ENCODE data around the gene TICRR.
"Not testable (repeated sequence)": the region's sequence is repeated elsewhere in the genome, so short reads cannot be mapped to it uniquely, and the experiment has no call there.

The TICRR gene

DNA sequence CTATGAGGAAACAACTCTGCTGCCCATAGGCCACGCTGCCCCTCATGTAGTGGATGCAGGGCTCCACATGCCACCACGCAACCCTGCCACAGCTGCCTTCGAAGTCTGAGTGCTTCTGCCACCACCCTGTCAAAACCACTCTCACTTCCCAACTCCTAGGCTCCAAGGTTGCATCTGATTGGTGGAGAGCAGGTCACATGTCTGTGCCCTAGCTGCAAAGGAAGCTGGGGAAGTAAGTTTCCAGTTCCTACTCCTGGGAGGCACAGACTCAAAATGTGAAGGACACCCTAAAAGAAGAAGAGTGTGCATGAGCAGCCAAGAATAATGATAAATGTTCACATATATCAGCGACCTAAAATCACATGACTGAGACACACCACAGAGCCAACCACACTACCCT, 31.9 kb upstream of the TICRR start:
- Histone ChIP-seq H3K4me1 (ENCODE audit: control insufficient read depth in 1 of 2, insufficient read depth in 2 of 2, low read length in 2 of 2) (no peaks in the 10 kb centered on the region), H3K9ac (ENCODE audit: low read depth in 1 of 2, low read length in 2 of 2) (no peak overlapping the region), H3K27ac (ENCODE audit: low read depth, low read length) (no peak overlapping the region), H3K9me3 (ENCODE audit: control insufficient read depth in 1 of 2, low read length in 2 of 2) (no peaks in the 10 kb centered on the region), H3K4me3 (ENCODE audit: low read depth in 1 of 2, low read length in 2 of 2) (no peak overlapping the region), H3K36me3 (ENCODE audit: control insufficient read depth in 1 of 2, insufficient read depth in 2 of 2, low read length in 2 of 2) (no peaks in the 10 kb centered on the region), H3K27me3 (ENCODE audit: control insufficient read depth in 1 of 2, insufficient read depth in 2 of 2, low read length in 2 of 2) (no peaks in the 10 kb centered on the region)

DNA sequence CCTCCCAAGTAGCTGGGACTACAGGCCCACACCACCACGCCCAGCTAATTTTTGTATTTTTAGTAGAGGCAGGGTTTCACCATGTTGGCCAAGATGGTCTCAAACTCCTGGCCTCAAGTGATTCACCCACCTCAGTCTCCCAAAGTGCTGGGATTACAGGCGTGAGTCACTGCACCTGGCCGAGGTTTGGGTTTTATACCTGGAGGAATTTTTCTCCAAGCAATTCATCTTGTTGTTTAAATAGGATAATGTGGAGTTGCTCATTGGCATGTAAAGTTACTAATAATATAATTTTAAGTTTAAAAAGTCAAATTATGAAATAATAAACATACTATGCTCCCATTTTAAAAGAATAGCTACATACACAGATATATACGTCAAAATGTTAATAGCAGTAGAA, 26.1 kb upstream of the TICRR start:
- H3K9me3 ChIP-seq (ENCODE audit: control insufficient read depth in 1 of 2, low read length in 2 of 2); H3K27me3 ChIP-seq (ENCODE audit: control insufficient read depth in 1 of 2, insufficient read depth in 2 of 2, low read length in 2 of 2); H3K9ac ChIP-seq (ENCODE audit: low read depth in 1 of 2, low read length in 2 of 2); H3K4me3 ChIP-seq (ENCODE audit: low read depth in 1 of 2, low read length in 2 of 2); H3K27ac ChIP-seq (ENCODE audit: low read depth, low read length); H3K4me1 ChIP-seq (ENCODE audit: control insufficient read depth in 1 of 2, insufficient read depth in 2 of 2, low read length in 2 of 2); H3K36me3 ChIP-seq (ENCODE audit: control insufficient read depth in 1 of 2, insufficient read depth in 2 of 2, low read length in 2 of 2): not testable (repeated sequence)

DNA sequence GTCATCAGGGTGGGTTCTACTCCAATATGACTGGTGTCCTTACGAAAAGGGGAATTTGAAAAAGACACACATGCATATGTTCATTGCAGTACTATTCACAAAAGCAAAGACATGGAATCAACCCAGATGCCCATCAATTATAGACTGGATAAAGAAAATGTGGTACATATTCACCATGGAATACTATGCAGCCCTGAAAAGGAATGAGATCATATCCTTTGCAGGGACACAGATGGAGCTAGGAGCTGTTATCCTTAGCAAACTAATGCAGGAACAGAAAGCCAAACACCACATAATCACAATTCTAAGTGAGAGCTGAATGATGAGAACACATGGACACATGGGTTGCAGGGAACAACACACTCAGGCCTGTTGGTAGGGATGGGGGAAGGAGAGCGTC, 24.8 kb upstream of the TICRR start:
- Histone ChIP-seq H3K27ac (ENCODE audit: low read depth, low read length) (no peak overlapping the region), H3K9ac (ENCODE audit: low read depth in 1 of 2, low read length in 2 of 2) (no peak overlapping the region), H3K9me3 (ENCODE audit: control insufficient read depth in 1 of 2, low read length in 2 of 2) (no peaks in the 10 kb centered on the region), H3K27me3 (ENCODE audit: control insufficient read depth in 1 of 2, insufficient read depth in 2 of 2, low read length in 2 of 2) (no peaks in the 10 kb centered on the region), H3K4me3 (ENCODE audit: low read depth in 1 of 2, low read length in 2 of 2) (no peak overlapping the region), H3K4me1 (ENCODE audit: control insufficient read depth in 1 of 2, insufficient read depth in 2 of 2, low read length in 2 of 2) (no peaks in the 10 kb centered on the region), H3K36me3 (ENCODE audit: control insufficient read depth in 1 of 2, insufficient read depth in 2 of 2, low read length in 2 of 2) (no peaks in the 10 kb centered on the region)

DNA sequence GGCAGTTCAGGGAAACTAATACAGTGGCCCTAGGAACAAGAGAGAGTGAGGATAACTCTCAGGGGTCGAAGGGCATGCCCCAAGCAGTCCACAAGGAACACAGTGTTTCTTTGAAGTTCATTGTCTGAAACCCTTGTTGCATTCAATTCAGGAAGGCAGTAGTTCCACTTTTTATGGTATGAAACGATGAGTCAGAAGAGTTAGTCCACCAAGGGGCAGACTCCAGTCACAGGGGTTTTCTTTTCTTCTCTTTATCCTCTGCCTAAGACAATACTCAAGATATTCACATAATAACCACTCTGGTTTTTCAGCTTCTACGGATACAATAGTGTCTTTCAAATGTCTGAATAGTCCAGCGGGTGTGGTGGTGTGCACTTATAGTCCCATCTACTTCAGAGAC, 23.7 kb upstream of the TICRR start:
- Histone ChIP-seq H3K27ac (ENCODE audit: low read depth, low read length) (no peak overlapping the region), H3K9ac (ENCODE audit: low read depth in 1 of 2, low read length in 2 of 2) (no peak overlapping the region), H3K27me3 (ENCODE audit: control insufficient read depth in 1 of 2, insufficient read depth in 2 of 2, low read length in 2 of 2) (no peaks in the 10 kb centered on the region), H3K4me1 (ENCODE audit: control insufficient read depth in 1 of 2, insufficient read depth in 2 of 2, low read length in 2 of 2) (no peaks in the 10 kb centered on the region), H3K4me3 (ENCODE audit: low read depth in 1 of 2, low read length in 2 of 2) (no peak overlapping the region), H3K36me3 (ENCODE audit: control insufficient read depth in 1 of 2, insufficient read depth in 2 of 2, low read length in 2 of 2) (no peaks in the 10 kb centered on the region), H3K9me3 (ENCODE audit: control insufficient read depth in 1 of 2, low read length in 2 of 2) (no peaks in the 10 kb centered on the region)

DNA sequence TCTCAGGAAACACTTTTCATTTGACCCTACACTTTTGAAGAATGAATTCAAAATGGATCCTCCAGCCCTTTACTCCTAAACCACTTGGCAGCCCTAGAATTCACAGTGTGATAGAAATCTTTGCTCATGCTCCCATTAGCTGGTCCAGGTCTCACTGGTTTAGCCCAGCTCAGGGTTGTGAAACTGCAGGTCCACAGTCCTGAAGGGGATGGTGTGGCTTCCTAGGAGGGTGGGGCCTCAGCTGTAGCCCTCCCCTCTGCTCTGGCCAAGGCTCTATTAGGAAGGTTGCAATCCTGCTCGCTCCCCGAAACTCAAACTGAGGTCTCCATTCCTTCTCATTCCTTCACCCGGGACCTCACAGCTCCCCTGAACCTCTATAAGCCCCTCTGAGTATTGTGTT, 21.6 kb upstream of the TICRR start:
- no peaks in the 10 kb centered on the region for H3K9me3 ChIP-seq (ENCODE audit: control insufficient read depth in 1 of 2, low read length in 2 of 2)
- no peak overlapping the region for H3K27ac ChIP-seq (ENCODE audit: low read depth, low read length)
- no peaks in the 10 kb centered on the region for H3K4me1 ChIP-seq (ENCODE audit: control insufficient read depth in 1 of 2, insufficient read depth in 2 of 2, low read length in 2 of 2)
- no peak overlapping the region for H3K9ac ChIP-seq (ENCODE audit: low read depth in 1 of 2, low read length in 2 of 2)
- H3K4me3 ChIP-seq (ENCODE audit: low read depth in 1 of 2, low read length in 2 of 2): no peak overlapping the region
- H3K27me3 ChIP-seq (ENCODE audit: control insufficient read depth in 1 of 2, insufficient read depth in 2 of 2, low read length in 2 of 2): no peaks in the 10 kb centered on the region
- H3K36me3 ChIP-seq (ENCODE audit: control insufficient read depth in 1 of 2, insufficient read depth in 2 of 2, low read length in 2 of 2): no peaks in the 10 kb centered on the region

DNA sequence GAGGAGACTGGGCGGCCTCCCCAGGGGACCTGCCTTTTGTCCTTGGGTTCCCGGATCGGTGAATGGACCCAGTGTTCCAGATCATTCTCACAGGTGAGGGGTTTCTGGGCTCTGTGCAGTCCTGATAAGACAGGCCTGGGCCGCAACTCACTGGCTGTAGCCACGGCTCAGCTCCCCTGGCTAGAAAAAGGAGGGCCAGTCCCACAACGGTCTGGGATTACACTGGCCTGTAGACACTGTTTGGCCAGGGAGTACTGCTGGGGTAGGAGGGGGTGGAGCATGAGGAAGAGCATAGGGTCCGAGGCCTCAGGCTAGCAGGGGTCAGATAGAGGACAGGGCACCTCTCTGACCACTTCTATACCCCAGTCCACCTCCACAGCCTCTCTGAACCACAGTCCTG, 21.0 kb upstream of the TICRR start:
- Histone ChIP-seq H3K9me3 (ENCODE audit: control insufficient read depth in 1 of 2, low read length in 2 of 2) (no peaks in the 10 kb centered on the region), H3K9ac (ENCODE audit: low read depth in 1 of 2, low read length in 2 of 2) (no peak overlapping the region), H3K4me3 (ENCODE audit: low read depth in 1 of 2, low read length in 2 of 2) (no peak overlapping the region), H3K36me3 (ENCODE audit: control insufficient read depth in 1 of 2, insufficient read depth in 2 of 2, low read length in 2 of 2) (no peaks in the 10 kb centered on the region), H3K27me3 (ENCODE audit: control insufficient read depth in 1 of 2, insufficient read depth in 2 of 2, low read length in 2 of 2) (no peaks in the 10 kb centered on the region), H3K4me1 (ENCODE audit: control insufficient read depth in 1 of 2, insufficient read depth in 2 of 2, low read length in 2 of 2) (no peaks in the 10 kb centered on the region), H3K27ac (ENCODE audit: low read depth, low read length) (no peak overlapping the region)

DNA sequence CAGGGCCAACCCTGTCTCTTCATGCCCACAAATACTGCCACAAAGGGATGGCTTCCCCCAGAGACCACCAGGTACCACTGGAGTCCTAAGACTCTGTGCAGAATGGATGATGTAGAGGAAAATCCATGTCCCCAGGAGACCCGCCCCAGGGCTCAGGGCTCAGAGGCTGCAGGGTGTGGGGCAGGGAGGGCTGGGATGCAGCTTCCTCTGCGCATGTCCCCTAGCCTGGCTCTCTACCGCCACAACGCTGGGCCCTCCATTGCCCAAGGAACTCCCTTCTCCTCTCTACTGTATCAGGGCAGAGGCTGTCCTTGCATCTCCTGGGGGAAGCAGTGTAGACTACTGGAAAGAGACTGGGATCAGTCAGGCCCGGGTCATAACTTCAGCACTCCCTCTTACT, 19.5 kb upstream of the TICRR start:
- Histone ChIP-seq H3K4me3 (ENCODE audit: low read depth in 1 of 2, low read length in 2 of 2) (no peak overlapping the region), H3K9me3 (ENCODE audit: control insufficient read depth in 1 of 2, low read length in 2 of 2) (no peaks in the 10 kb centered on the region), H3K27me3 (ENCODE audit: control insufficient read depth in 1 of 2, insufficient read depth in 2 of 2, low read length in 2 of 2) (peaks cover 0 to 3% of the 10 kb centered on the region in 2 donors), H3K9ac (ENCODE audit: low read depth in 1 of 2, low read length in 2 of 2) (no peak overlapping the region), H3K4me1 (ENCODE audit: control insufficient read depth in 1 of 2, insufficient read depth in 2 of 2, low read length in 2 of 2) (no peaks in the 10 kb centered on the region), H3K27ac (ENCODE audit: low read depth, low read length) (no peak overlapping the region), H3K36me3 (ENCODE audit: control insufficient read depth in 1 of 2, insufficient read depth in 2 of 2, low read length in 2 of 2) (no peaks in the 10 kb centered on the region)

DNA sequence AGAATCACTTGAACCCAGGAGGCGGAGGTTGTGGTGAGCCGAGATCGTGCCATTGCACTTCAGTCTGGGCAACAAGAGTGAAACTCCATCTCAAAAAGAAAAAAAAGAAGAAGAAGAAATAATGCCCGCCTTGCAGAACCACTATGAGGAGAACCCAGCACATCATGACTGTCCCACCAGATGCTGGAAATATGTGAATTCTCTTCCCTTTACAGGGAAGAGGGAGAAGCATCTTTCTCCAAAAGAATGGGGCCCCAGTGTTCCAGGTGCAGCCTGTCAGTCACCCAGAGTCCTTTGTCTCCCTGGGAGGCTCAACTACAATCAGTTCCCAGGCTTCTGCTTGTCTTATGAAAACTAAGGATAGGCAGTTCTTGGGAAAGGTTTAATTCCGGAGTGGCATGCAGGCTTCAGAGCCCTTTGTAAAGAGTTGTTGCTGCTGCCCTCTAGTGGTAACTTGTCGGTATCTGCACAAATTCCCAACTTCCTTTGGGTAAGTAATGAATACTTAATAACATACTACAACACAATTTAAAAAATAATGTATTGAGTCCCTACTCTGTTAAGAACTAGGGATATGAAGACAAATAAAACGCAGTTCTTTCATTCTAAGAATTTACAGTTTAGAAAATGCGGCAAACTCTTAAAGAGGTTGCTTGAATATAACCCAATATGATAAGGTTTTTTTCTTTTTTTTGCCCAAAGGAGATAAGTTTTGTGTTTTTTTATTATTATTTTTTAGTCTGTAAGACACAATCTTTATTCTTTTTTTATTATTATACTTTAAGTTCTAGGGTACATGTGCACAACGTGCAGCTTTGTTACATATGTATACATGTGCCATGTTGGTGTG, 18.6 kb upstream of the TICRR start:
- Histone ChIP-seq H3K4me3 (ENCODE audit: low read depth in 1 of 2, low read length in 2 of 2) (no peak overlapping the region), H3K27ac (ENCODE audit: low read depth, low read length) (no peak overlapping the region)

DNA sequence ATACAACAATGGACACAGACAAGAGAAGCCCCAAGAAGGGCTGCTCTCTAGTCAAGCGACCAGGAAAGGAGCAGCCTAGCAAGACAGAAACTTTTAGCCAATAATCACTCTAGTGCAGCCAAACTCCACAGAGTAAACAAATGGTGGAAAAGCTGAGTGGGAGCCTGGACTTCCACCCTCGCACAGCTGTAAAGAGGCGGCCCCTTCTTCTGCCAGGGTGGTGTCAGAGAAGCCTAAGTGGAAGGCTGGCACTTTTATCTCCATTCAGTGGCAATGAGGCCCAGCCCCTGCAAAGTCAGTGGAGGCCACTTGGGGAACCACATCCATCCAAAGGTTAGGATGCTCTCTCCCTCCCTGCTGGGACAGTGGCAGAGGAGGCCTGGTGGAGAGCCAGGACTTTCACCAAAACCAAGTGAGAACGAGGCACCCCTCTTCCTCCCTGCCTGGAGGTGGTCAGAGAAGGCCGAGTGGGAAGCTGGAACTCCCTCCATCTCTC, 15.5 kb upstream of the TICRR start:
- Histone ChIP-seq H3K4me1 (ENCODE audit: control insufficient read depth in 1 of 2, insufficient read depth in 2 of 2, low read length in 2 of 2) (no peaks in the 10 kb centered on the region), H3K4me3 (ENCODE audit: low read depth in 1 of 2, low read length in 2 of 2) (no peak overlapping the region), H3K9ac (ENCODE audit: low read depth in 1 of 2, low read length in 2 of 2) (no peak overlapping the region), H3K27ac (ENCODE audit: low read depth, low read length) (no peak overlapping the region), H3K36me3 (ENCODE audit: control insufficient read depth in 1 of 2, insufficient read depth in 2 of 2, low read length in 2 of 2) (no peaks in the 10 kb centered on the region), H3K9me3 (ENCODE audit: control insufficient read depth in 1 of 2, low read length in 2 of 2) (no peaks in the 10 kb centered on the region), H3K27me3 (ENCODE audit: control insufficient read depth in 1 of 2, insufficient read depth in 2 of 2, low read length in 2 of 2) (peaks cover 0 to 3% of the 10 kb centered on the region in 2 donors)

More for the DNA sequence above, 18.6 kb upstream of the TICRR start:
- Histone ChIP-seq H3K36me3 (ENCODE audit: control insufficient read depth in 1 of 2, insufficient read depth in 2 of 2, low read length in 2 of 2) (no peaks in the 10 kb centered on the region), H3K9ac (ENCODE audit: low read depth in 1 of 2, low read length in 2 of 2) (no peak overlapping the region), H3K9me3 (ENCODE audit: control insufficient read depth in 1 of 2, low read length in 2 of 2) (no peaks in the 10 kb centered on the region), H3K4me1 (ENCODE audit: control insufficient read depth in 1 of 2, insufficient read depth in 2 of 2, low read length in 2 of 2) (no peaks in the 10 kb centered on the region), H3K27me3 (ENCODE audit: control insufficient read depth in 1 of 2, insufficient read depth in 2 of 2, low read length in 2 of 2) (peaks cover 0 to 3% of the 10 kb centered on the region in 2 donors)

DNA sequence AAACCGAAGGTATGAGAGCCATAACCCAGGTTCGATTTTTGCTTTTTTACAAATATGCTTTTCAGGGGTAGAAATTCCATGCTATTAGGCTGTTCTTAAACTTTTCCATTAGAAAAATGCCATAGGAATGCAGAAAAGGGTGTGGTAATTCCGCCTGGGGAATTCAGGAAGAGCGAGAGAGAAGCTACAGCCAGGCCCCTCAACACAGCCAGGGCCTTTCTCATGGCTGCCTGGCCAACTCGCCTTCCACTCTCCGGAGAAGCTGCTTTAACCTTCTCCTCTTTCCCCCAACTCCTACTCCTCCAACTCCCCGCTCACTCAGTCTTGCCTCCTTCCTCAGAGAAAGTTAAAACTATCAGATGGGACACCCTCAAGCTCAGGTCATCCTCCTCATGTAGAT, 9.1 kb upstream of the TICRR start:
- no peaks in the 10 kb centered on the region for H3K36me3 ChIP-seq (ENCODE audit: control insufficient read depth in 1 of 2, insufficient read depth in 2 of 2, low read length in 2 of 2)
- H3K9me3 ChIP-seq (ENCODE audit: control insufficient read depth in 1 of 2, low read length in 2 of 2): no peaks in the 10 kb centered on the region
- H3K27ac ChIP-seq (ENCODE audit: low read depth, low read length): no peak overlapping the region
- no peak overlapping the region for H3K4me3 ChIP-seq (ENCODE audit: low read depth in 1 of 2, low read length in 2 of 2)
- no peaks in the 10 kb centered on the region for H3K27me3 ChIP-seq (ENCODE audit: control insufficient read depth in 1 of 2, insufficient read depth in 2 of 2, low read length in 2 of 2)
- H3K4me1 ChIP-seq (ENCODE audit: control insufficient read depth in 1 of 2, insufficient read depth in 2 of 2, low read length in 2 of 2): no peaks in the 10 kb centered on the region
- no peak overlapping the region for H3K9ac ChIP-seq (ENCODE audit: low read depth in 1 of 2, low read length in 2 of 2)

Data from duodenal mucosa (tissue), 2 donors.